A549 (cell line): Measurements from ENCODE around the gene TMX3.

Experiments used
- MAFK ChIP-seq: fragments of 450-650 bp; IDR thresholded peaks from 2 replicates; pipeline ENCODE4 v1.6.1; 2014; ENCODE audit not compliant: partially characterized antibody
- REST ChIP-seq: fragments of 200-600 bp; sonication (generic); IDR thresholded peaks from 2 replicates; pipeline ENCODE4 v1.6.1; 2016; ENCODE audit warnings: antibody characterized with exemption, mild to moderate bottlenecking, moderate library complexity
- TF ChIP-seq, protein P1 (sequence below): fragments of >200 bp; sonication (Bioruptor Twin); formaldehyde crosslinking; IDR thresholded peaks from 3 replicates; pipeline ENCODE4 v1.5.1; 2016

GRCh38 chr18:68648191-68648590 is 66.7 kb downstream of the TMX3 start:
- TF ChIP-seq, protein P1, sequence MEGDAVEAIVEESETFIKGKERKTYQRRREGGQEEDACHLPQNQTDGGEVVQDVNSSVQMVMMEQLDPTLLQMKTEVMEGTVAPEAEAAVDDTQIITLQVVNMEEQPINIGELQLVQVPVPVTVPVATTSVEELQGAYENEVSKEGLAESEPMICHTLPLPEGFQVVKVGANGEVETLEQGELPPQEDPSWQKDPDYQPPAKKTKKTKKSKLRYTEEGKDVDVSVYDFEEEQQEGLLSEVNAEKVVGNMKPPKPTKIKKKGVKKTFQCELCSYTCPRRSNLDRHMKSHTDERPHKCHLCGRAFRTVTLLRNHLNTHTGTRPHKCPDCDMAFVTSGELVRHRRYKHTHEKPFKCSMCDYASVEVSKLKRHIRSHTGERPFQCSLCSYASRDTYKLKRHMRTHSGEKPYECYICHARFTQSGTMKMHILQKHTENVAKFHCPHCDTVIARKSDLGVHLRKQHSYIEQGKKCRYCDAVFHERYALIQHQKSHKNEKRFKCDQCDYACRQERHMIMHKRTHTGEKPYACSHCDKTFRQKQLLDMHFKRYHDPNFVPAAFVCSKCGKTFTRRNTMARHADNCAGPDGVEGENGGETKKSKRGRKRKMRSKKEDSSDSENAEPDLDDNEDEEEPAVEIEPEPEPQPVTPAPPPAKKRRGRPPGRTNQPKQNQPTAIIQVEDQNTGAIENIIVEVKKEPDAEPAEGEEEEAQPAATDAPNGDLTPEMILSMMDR: no peak
- TF ChIP-seq REST (no peak), MAFK (no peak)
